H7 (cell line): ENCODE results near the gene NPFF. TPM values are rescaled to one million over a fixed set of nuclear protein-coding genes. Genes with fewer than 3 reads are reported as not detected.

Experiments
- DNase-seq: peaks from one replicate; pipeline ENCODE4 v3.0.0; 2012
- H3K27me3 ChIP-seq: 2 replicates; pipeline ENCODE4 v1.6.0; 2011; ENCODE audit warnings: mild to moderate bottlenecking, low read length; ENCODE audit not compliant: control insufficient read depth, insufficient read depth
- H3K36me3 ChIP-seq: replicated peaks from 2 replicates; pipeline ENCODE4 v1.5.1; 2011; ENCODE audit warnings: low read length; ENCODE audit not compliant: control insufficient read depth, insufficient read depth
- H3K4me3 ChIP-seq: 2 replicates; pipeline ENCODE4 v1.5.1; 2011; ENCODE audit warnings: low read depth, mild to moderate bottlenecking, control low read depth, low read length, moderate library complexity; ENCODE audit not compliant: insufficient read depth
- total RNA-seq: library from RNA; depleted of rRNA; stranded (reverse); fragments of >200 nt; shearing (Covaris generic); gene quantifications from 2 replicates; pipeline ENCODE4 v1.2.3, GENCODE V29; 2014

The NPFF gene
- total RNA-seq, 1 experiment from 2014 or later, result not detected

GRCh38 chr12:53530061-53530460 lies 22.8 kb upstream of the NPFF start:
- DNase-seq, result no peak
- no peaks in the 10 kb centered on the region for H3K27me3 ChIP-seq
- H3K36me3 ChIP-seq, result peaks cover 5% of the 10 kb centered on the region
- H3K4me3 ChIP-seq, result no peak overlapping the region

- H3K4me3 ChIP-seq, result no peak overlapping the region
- DNase-seq, result no peak
- H3K27me3 ChIP-seq, result no peaks in the 10 kb centered on the region
- H3K36me3 ChIP-seq, result peaks cover 1% of the 10 kb centered on the region; the same call in 1 of the 2 replicates
Observed at GRCh38 chr12:53524476-53524875, 17.2 kb upstream of the NPFF start.

- no peak overlapping the region for H3K4me3 ChIP-seq
- H3K36me3 ChIP-seq, result peaks cover 1% of the 10 kb centered on the region; the same call in 1 of the 2 replicates
- DNase-seq, result no peak
- H3K27me3 ChIP-seq, result no peaks in the 10 kb centered on the region
Observed at GRCh38 chr12:53523131-53523530, 15.8 kb upstream of the NPFF start.

GRCh38 chr12:53518381-53518780 lies 11.1 kb upstream of the NPFF start:
- H3K36me3 ChIP-seq, result peaks cover 7% of the 10 kb centered on the region

GRCh38 chr12:53516758-53517455 lies 9.6 kb upstream of the NPFF start:
- DNase-seq, result no peak
- no peak overlapping the region for H3K4me3 ChIP-seq
- H3K36me3 ChIP-seq, result peaks cover 7% of the 10 kb centered on the region
- H3K27me3 ChIP-seq, result no peaks in the 10 kb centered on the region

More at GRCh38 chr12:53518381-53518780, 11.1 kb upstream of the NPFF start:
- Histone ChIP-seq H3K27me3 (no peaks in the 10 kb centered on the region), H3K4me3 (no peak overlapping the region)
- no peak for DNase-seq

- no peak for DNase-seq
- peaks cover 6% of the 10 kb centered on the region for H3K36me3 ChIP-seq
- no peaks in the 10 kb centered on the region for H3K27me3 ChIP-seq
- H3K4me3 ChIP-seq, result no peak overlapping the region
Observed at GRCh38 chr12:53515291-53515680, 8.0 kb upstream of the NPFF start.

- Histone ChIP-seq H3K27me3 (no peaks in the 10 kb centered on the region), H3K36me3 (peaks cover 6% of the 10 kb centered on the region), H3K4me3 (no peak overlapping the region)
- no peak for DNase-seq
Observed at GRCh38 chr12:53514628-53515290, 7.5 kb upstream of the NPFF start.

- peaks cover 6% of the 10 kb centered on the region for H3K36me3 ChIP-seq
- no peak for DNase-seq
- no peak overlapping the region for H3K4me3 ChIP-seq
- H3K27me3 ChIP-seq, result no peaks in the 10 kb centered on the region
Observed at GRCh38 chr12:53513712-53514410, 6.6 kb upstream of the NPFF start.

- H3K36me3 ChIP-seq, result peaks cover 8% of the 10 kb centered on the region
- no peak overlapping the region for H3K4me3 ChIP-seq
- no peak for DNase-seq
- H3K27me3 ChIP-seq, result no peaks in the 10 kb centered on the region
Observed at GRCh38 chr12:53510181-53510812, 3.0 kb upstream of the NPFF start.

- H3K27me3 ChIP-seq, result no peaks in the 10 kb centered on the region
- peak; percentile 87 for DNase-seq
- peaks cover 16% of the 10 kb centered on the region for H3K36me3 ChIP-seq
- no peak overlapping the region for H3K4me3 ChIP-seq
Observed at GRCh38 chr12:53508534-53509170, 1.4 kb upstream of the NPFF start.

- DNase-seq, result no peak
- Histone ChIP-seq H3K4me3 (no peak overlapping the region), H3K27me3 (no peaks in the 10 kb centered on the region), H3K36me3 (peaks cover 16% of the 10 kb centered on the region)
Observed at GRCh38 chr12:53507603-53507885, 260 bp upstream of the NPFF start.

- peaks cover 16% of the 10 kb centered on the region for H3K36me3 ChIP-seq
- no peaks in the 10 kb centered on the region for H3K27me3 ChIP-seq
Observed at GRCh38 chr12:53506450-53506785, 866 bp downstream of the NPFF start.

GRCh38 chr12:53505555-53506449 lies 1.5 kb downstream of the NPFF start:
- Histone ChIP-seq H3K4me3 (no peak overlapping the region), H3K36me3 (peaks cover 16% of the 10 kb centered on the region), H3K27me3 (no peaks in the 10 kb centered on the region)
- no peak for DNase-seq

More at GRCh38 chr12:53506450-53506785, 866 bp downstream of the NPFF start:
- no peak overlapping the region for H3K4me3 ChIP-seq
- no peak for DNase-seq

GRCh38 chr12:53505086-53505485 lies 2.2 kb downstream of the NPFF start:
- Histone ChIP-seq H3K36me3 (peaks cover 16% of the 10 kb centered on the region), H3K4me3 (no peak overlapping the region), H3K27me3 (no peaks in the 10 kb centered on the region)
- DNase-seq, result no peak
